ENCODE results near the gene POLE.

The POLE gene

DNA sequence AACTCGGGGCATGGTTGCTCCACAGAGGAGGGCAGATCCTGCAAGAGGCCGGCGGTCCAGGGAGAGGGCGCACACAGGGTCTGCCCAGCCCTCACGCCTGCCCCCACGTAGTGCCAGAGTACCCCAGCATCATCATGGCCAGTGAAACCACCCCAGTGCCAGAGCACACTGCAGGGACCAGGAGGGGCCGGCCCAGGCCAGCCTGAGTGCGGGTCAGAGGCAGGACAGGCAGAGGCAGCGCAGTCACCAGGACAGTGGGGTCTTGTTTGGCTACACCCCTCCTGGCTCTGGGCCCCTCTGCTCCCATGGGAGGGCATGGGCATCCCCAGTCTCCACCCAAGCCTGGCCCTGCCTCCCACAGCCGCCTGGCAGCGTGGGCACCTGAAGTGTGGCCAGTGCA lies 111.5 kb downstream of the POLE start:
- no peak for DNase-seq

- no peak for DNase-seq
Measured at GRCh38 chr12:132574271-132574996, 112.7 kb downstream of the POLE start.

All from NCI-H2029 (cell line).